GM12891 (cell line): ENCODE data around the gene ARID1B.

ENCODE experiments used
- POLR2A ChIP-seq: IDR thresholded peaks from 2 replicates; pipeline ENCODE4 v1.6.1; 2011; ENCODE audit warnings: low read depth, low read length, control low read depth
- POLR2AphosphoS5 ChIP-seq: IDR thresholded peaks from 2 replicates; pipeline ENCODE4 v1.6.1; 2011; ENCODE audit warnings: low read depth, low read length, control low read depth
- TAF1 ChIP-seq: IDR thresholded peaks from 2 replicates; pipeline ENCODE4 v1.6.1; 2011; ENCODE audit warnings: low read depth, low read length, control low read depth

GRCh38 chr6:157143171-157143889 is 366.2 kb downstream of the ARID1B start:
- no peak for TF ChIP-seq POLR2AphosphoS5
- no peak for TF ChIP-seq TAF1
- TF ChIP-seq POLR2A = no peak
